GM21390 (cell line): ENCODE measurements around the gene SMYD3.
"Not testable (repeated sequence)": the region's sequence is repeated elsewhere in the genome, so short reads cannot be mapped to it uniquely, and the experiment has no call there.

Source experiments
- ATAC-seq: cut with Tn5 transposase; IDR thresholded peaks from one replicate; pipeline ENCODE4 v1.9.1; 2021; ENCODE audit not compliant: unreplicated experiment

SMYD3 gene

DNA sequence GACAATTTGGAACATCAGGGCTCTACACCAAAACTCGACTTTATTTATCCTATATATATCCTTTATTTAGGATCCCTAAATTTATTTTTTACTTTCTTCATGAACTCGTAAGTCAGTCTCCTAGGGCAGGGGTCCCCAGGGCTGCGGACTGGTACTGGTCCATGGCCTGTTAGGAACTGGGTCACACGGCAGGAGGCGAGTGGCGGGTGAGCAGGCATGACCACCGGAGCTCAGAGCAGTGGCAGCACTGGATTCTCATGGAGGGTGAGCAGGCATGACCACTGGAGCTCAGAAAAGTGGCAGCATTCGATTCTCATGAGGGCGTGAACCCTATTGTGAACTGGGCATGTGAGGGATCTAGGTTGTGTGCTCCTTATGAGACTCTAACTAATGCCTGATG, 427.0 kb downstream of the SMYD3 start:
- no peak for ATAC-seq

GRCh38 chr1:246078888-246079252, 428.2 kb downstream of the SMYD3 start:
- ATAC-seq: no peak

- ATAC-seq: no peak
Measured at GRCh38 chr1:246078126-246078887, 428.8 kb downstream of the SMYD3 start.

DNA sequence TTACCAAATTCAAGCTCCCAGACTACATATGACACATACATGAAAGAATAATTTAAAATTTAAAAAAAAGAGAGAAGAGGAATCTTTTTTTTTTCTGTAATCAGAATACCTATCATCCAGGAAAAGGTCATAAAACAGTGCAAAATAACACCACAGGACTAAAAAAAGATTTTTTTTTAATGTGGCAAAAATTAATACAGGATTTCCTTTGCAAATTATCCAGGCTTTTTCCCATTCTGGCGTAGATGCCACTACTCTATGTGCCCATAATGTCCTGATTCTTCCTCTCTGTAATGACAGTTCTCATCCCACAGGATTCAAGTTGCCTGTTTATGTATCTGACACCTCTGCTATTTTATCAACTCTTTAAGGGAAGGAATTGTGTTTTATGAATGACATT, 429.6 kb downstream of the SMYD3 start:
- ATAC-seq: no peak

DNA sequence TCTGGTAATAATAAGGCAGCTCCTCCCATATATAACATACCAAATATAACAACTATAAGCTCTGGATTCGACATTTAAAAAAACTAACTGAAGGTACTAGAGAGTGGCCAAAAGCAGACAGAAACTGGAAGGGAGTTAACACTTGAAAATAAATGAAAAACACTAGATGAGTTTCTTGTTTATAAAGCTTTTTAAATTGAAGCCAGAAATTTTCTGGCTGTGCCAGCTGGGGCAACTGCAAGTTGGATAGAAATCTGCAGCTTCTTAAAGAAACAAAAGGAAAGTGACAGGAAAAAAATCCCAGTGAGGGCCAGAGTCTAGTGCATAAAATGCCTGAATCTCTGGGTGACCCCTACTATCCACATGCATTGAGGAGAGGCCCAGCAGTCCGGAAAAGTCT, 432.7 kb downstream of the SMYD3 start:
- ATAC-seq: no peak

DNA sequence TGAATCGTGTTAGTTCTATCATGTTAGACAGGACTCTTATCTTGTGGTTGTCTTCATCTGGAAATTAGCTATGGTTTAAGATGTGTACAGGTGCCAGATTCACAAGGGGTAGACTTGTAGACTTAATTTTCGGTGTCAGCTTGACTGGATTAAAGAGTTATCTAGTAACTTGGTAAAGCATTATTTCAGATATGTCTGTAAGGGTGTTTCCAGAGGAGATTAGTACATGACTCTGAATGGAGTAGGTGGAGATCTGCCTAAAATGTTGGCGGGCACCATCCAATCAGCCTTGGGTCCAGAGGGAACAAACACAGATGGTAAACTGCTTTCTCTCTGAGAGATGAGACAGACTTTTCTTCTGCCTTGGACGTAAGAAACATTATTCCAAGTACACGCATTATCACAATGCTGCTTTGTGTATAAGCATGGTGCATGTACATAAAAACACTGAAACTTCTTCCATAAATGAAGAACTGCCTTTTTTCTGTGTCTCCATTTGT, 434.6 kb downstream of the SMYD3 start:
- no peak for ATAC-seq

DNA sequence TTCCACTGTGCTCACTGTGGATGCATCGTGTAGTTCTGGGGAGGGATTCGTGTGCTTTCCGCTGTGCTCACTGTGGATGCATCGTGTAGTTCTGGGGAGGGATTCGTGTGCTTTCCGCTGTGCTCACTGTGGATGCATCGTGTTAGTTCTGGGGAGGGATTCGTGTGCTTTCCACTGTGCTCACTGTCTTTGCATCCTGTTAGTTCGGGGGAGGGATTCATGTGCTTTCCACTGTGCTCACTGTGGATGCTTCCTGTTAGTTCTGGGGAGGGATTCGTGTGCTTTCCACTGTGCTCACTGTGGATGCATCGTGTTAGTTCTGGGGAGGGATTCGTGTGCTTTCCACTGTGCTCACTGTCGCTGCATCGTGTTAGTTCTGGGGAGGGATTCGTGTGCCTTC, 435.1 kb downstream of the SMYD3 start:
- not testable (repeated sequence) for ATAC-seq

- not testable (repeated sequence) for ATAC-seq
Measured at GRCh38 chr1:246071561-246071960, 435.5 kb downstream of the SMYD3 start.

- ATAC-seq: no peak
Measured at GRCh38 chr1:246069581-246069980, 437.5 kb downstream of the SMYD3 start.

DNA sequence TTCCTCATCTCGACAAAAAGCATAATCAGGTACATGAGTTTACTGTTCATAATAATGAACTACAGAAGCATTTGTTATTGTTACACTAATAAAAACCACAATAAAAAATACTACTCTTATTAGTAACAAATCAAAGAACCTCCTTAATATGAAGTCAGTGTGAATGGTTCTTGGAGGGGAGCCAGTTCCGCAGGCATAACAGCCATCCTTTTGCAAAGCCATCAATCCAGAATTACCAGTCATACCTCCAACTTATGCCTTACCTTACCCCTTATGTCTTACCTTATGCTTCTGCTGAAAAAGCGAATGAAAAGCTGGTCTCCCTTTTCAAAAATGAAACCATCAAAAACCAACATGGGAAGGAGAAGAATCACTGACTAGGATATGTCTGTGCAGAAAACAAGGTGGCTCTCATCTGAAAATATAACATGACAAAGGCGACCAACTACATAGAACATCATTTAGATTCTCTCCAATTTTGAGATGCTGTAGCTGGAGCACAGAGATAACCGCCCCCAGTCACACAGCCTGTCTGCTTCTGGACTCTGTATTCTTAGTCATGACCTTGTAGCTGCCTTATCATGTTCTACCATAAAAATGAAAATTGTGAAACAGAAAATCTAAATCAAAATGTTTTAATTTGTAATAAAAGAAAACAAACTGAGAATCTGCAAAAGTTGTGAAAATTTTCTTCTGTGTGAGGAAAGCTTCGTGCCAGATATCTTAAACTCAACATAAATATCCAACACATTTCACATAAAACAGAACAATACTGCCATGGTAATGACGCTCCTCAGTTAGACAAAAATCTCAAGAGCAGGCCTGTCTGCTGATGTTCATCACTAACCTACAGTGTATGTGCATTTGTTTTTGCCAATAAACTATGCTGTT, 438.2 kb downstream of the SMYD3 start:
- no peak for ATAC-seq

DNA sequence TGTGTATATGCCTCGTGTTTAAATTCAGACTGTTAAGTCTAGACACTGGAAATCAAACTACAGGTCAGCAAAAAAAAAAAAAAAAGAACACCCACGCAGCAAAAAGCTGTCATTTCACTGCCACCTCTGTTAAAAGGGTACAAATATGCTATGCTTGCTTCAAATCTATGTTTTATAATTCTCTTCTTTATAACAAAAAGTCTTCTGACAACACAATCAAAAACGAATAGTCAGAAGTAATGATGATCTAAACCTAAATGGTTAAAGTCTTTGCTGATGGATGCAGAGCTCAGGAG, 438.9 kb downstream of the SMYD3 start:
- no peak for ATAC-seq

DNA sequence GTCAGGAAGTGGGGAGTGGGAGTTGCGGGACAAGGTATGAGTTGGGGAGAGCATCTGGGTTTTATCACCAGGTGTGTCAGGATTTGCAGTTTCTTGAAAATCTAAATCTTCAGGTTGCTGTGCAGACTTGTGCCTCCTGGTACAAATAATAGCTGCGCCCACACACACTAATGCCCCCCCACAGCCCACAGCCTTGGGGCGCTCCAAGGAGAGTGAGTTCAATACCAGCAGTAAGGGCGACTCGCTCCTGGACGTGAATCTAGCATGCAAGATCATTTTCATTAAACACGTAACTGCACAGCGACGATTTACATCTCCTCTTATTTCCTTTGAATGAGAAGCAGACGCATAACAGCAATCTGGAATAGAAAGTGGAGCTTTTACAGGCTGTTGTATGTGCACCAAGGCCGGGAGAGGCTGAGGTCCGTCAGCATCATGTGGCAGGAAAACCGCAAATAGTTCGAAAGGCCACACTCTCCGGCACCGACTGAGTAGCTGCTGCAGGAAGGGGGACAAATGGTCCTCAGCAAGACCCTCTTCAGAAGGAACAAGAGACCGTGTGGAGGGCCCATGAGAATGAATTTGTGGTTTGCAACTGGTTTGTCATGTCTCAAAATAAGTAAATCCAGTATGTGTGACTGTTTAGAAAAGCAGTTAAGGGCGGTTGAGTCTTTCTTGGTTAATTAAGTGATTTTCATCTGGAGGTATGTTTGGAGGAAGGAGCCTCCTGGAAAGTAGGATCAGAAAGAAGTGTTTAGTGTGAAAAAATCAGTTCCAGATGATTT, 439.5 kb downstream of the SMYD3 start:
- peak; percentile 88 for ATAC-seq

- no peak for ATAC-seq
Measured at GRCh38 chr1:246066573-246066972, 440.5 kb downstream of the SMYD3 start.

- no peak for ATAC-seq
Measured at GRCh38 chr1:246065592-246065991, 441.5 kb downstream of the SMYD3 start.

DNA sequence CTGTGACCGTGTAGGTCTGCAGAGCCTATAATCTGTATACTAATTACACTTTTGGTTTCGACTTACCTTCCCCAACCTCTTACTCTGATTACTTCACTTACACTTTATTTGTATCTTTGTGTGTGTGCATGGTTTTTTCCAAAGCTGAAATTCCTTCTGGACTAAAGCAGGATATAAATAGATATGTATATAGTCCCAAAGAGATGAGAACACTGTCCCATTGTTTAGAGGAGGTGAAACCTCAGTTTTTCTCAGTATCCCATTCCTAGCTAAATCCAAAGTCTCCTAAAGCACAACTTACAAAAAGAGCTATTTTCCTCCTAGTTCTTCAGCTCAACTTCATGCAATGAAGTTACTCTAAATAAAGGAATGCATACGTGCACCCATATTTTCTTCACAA, 442.2 kb downstream of the SMYD3 start:
- ATAC-seq: no peak

GRCh38 chr1:246063013-246063616, 444.0 kb downstream of the SMYD3 start:
- ATAC-seq: no peak

- no peak for ATAC-seq
Measured at GRCh38 chr1:246058466-246058865, 448.6 kb downstream of the SMYD3 start.

DNA sequence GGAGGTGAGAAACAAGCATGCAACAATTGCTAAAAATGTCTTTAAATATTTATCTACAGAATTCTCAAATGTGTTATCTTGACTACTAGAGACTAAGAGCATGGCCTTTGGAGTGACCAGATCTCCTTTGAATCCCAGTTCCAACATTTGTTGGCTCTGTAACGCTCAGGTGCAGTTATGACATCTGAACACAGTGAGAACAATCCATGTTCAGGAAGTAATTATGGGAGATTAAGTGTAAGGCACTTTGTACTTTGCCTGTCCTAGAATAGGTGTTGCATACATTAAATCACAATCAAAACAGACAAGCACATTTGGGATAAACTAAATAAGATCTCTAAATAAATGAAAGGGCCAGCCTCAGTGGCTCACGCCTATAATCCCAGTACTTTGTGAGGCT, 454.5 kb downstream of the SMYD3 start:
- no peak for ATAC-seq

- no peak for ATAC-seq
Measured at GRCh38 chr1:246051909-246052518, 455.1 kb downstream of the SMYD3 start.

DNA sequence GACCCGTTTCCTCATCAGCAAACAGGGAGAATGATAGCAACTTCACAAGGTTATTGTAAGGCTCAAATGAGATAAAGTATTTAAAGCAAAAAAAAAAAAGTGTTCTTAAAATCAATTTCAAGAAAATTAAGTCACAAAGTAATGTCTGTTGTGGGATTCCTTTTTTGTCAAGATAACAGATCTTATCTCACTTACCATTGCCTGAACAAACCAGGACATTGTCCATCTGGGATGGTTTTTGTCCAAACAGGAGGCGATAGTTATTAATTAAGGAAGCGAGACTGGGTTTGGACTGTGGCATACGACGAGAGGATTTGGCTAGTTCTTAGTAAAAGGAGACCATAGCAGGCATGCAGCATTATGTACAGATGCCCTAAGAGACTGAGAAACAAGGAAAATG, 458.4 kb downstream of the SMYD3 start:
- no peak for ATAC-seq

- ATAC-seq: no peak
Measured at GRCh38 chr1:246043556-246043955, 463.5 kb downstream of the SMYD3 start.
